Loucy (cell line): ENCODE measurements around the gene ALPI.

Experiments used
- H2AFZ ChIP-seq: fragments of 200-600 bp; sonication (generic); 2 replicates; pipeline ENCODE4 v1.6.0; 2016; ENCODE audit warnings: antibody characterized with exemption, mild to moderate bottlenecking, low read length, moderate library complexity
- H3F3A ChIP-seq: fragments of 200-600 bp; 2 replicates; pipeline ENCODE4 v1.6.0; 2016; ENCODE audit warnings: antibody characterized with exemption, low read depth, mild to moderate bottlenecking
- H3K27me3 ChIP-seq: fragments of 200-600 bp; sonication (generic); 2 replicates; pipeline ENCODE4 v1.6.1; 2014; ENCODE audit warnings: low read length, mild to moderate bottlenecking; ENCODE audit not compliant: insufficient read depth, poor library complexity, severe bottlenecking
- H3K36me3 ChIP-seq: fragments of 200-600 bp; sonication (generic); 2 replicates; pipeline ENCODE4 v1.6.1; 2016; ENCODE audit warnings: low read length; ENCODE audit not compliant: insufficient read depth
- H3K4me1 ChIP-seq: fragments of 200-600 bp; sonication (generic); 2 replicates; pipeline ENCODE4 v1.5.1; 2014; ENCODE audit warnings: low read length, mild to moderate bottlenecking; ENCODE audit not compliant: insufficient read depth, poor library complexity, severe bottlenecking
- H3K4me2 ChIP-seq: fragments of 200-600 bp; sonication (generic); 2 replicates; pipeline ENCODE4 v1.6.0; 2014; ENCODE audit warnings: antibody characterized with exemption, low read length, low read depth, mild to moderate bottlenecking; ENCODE audit not compliant: poor library complexity, severe bottlenecking
- H3K4me3 ChIP-seq: fragments of 200-600 bp; sonication (generic); 2 replicates; pipeline ENCODE4 v1.5.1; 2014; ENCODE audit warnings: low read length, mild to moderate bottlenecking, mixed read lengths; ENCODE audit not compliant: poor library complexity, severe bottlenecking
- H3K79me2 ChIP-seq: fragments of 200-600 bp; sonication (generic); 2 replicates; pipeline ENCODE4 v1.6.1; 2014; ENCODE audit warnings: low read length; ENCODE audit not compliant: insufficient read depth
- H3K9ac ChIP-seq: fragments of 200-600 bp; sonication (generic); 2 replicates; pipeline ENCODE4 v1.6.0; 2014; ENCODE audit warnings: mild to moderate bottlenecking, low read depth, low read length, moderate library complexity; ENCODE audit not compliant: poor library complexity, severe bottlenecking
- H3K9me2 ChIP-seq: fragments of 200-600 bp; sonication (generic); replicated peaks from 2 replicates; pipeline ENCODE4 v1.6.1; 2016; ENCODE audit warnings: low read depth, low read length, mixed read lengths
- H3K9me3 ChIP-seq: fragments of 200-600 bp; sonication (generic); 2 replicates; pipeline ENCODE4 v1.6.1; 2014; ENCODE audit warnings: mild to moderate bottlenecking, antibody characterized with exemption, low read length, low read depth; ENCODE audit not compliant: insufficient read depth
- H4K20me1 ChIP-seq: fragments of 200-600 bp; sonication (generic); 2 replicates; pipeline ENCODE4 v1.6.0; 2014; ENCODE audit warnings: antibody characterized with exemption, low read length, mild to moderate bottlenecking; ENCODE audit not compliant: insufficient read depth, poor library complexity, severe bottlenecking
- EZH2phosphoT487 ChIP-seq: fragments of 200-600 bp; IDR thresholded peaks from 2 replicates; pipeline ENCODE4 v1.6.1; 2018; ENCODE audit warnings: antibody characterized with exemption, mild to moderate bottlenecking, moderate library complexity, borderline replicate concordance
- TF ChIP-seq, protein P1 (sequence below): fragments of 200-600 bp; sonication (generic); conservative IDR thresholded peaks from 2 replicates; pipeline ENCODE4 v1.5.1; 2014; ENCODE audit warnings: mild to moderate bottlenecking, antibody characterized with exemption, low read length

Gene ALPI

DNA sequence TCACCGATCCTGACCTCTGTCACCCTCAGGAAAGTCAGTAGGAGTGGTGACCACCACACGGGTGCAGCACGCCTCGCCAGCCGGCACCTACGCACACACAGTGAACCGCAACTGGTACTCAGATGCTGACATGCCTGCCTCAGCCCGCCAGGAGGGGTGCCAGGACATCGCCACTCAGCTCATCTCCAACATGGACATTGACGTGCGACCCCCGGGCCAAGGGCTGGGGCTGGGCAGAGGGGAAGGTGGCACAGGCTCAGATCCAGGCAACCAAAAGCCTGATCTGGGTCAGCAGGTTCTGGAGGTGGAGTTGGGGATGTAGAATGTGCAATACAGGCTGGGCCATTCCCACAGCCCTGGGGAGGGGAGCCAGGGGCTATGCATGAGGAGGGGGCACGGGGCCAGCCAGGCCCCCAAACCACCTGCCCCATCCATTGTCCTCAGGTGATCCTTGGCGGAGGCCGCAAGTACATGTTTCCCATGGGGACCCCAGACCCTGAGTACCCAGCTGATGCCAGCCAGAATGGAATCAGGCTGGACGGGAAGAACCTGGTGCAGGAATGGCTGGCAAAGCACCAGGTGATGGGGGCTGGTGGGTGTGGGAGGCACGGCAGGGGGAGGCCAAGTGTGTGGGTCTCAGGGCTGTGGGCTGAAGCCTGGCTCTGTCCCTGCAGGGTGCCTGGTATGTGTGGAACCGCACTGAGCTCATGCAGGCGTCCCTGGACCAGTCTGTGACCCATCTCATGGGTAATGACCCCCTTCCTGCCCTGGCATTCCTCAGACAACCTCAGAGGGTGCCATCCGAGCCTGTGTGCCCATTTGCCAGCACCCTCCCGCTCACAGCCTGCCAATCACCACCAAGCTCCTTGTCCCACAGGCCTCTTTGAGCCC is 1.4 kb downstream of the ALPI start:
- Histone ChIP-seq H2AFZ (no peak overlapping the region), H3K36me3 (no peaks in the 10 kb centered on the region), H3K79me2 (no peaks in the 10 kb centered on the region), H3K9ac (no peak overlapping the region), H3K9me2 (no peaks in the 10 kb centered on the region), H3K27me3 (no peaks in the 10 kb centered on the region), H3F3A (no peaks in the 10 kb centered on the region), H3K4me1 (no peaks in the 10 kb centered on the region), H4K20me1 (no peaks in the 10 kb centered on the region), H3K9me3 (no peaks in the 10 kb centered on the region), H3K4me3 (no peak overlapping the region), H3K4me2 (no peak overlapping the region)
- TF ChIP-seq EZH2phosphoT487: no peak
- TF ChIP-seq, protein P1, sequence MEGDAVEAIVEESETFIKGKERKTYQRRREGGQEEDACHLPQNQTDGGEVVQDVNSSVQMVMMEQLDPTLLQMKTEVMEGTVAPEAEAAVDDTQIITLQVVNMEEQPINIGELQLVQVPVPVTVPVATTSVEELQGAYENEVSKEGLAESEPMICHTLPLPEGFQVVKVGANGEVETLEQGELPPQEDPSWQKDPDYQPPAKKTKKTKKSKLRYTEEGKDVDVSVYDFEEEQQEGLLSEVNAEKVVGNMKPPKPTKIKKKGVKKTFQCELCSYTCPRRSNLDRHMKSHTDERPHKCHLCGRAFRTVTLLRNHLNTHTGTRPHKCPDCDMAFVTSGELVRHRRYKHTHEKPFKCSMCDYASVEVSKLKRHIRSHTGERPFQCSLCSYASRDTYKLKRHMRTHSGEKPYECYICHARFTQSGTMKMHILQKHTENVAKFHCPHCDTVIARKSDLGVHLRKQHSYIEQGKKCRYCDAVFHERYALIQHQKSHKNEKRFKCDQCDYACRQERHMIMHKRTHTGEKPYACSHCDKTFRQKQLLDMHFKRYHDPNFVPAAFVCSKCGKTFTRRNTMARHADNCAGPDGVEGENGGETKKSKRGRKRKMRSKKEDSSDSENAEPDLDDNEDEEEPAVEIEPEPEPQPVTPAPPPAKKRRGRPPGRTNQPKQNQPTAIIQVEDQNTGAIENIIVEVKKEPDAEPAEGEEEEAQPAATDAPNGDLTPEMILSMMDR: no peak

DNA sequence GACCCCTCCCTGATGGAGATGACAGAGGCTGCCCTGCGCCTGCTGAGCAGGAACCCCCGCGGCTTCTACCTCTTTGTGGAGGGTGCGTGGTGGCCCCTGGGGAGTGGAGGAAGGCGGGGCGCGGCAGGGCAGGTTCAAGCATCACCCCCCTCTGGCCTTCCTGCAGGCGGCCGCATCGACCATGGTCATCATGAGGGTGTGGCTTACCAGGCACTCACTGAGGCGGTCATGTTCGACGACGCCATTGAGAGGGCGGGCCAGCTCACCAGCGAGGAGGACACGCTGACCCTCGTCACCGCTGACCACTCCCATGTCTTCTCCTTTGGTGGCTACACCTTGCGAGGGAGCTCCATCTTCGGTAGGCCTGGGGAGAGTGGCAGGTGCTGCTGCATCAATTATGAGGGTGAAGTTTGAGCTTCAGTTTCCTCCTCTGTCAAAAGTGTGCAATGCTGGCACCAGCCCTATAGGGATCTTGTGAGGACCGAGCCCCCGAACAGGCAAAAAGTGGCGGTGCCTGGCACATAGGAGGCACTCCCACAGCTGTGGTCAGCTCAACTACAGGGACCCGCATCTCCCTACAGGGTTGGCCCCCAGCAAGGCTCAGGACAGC is 2.2 kb downstream of the ALPI start:
- no peaks in the 10 kb centered on the region for H4K20me1 ChIP-seq
- no peaks in the 10 kb centered on the region for H3F3A ChIP-seq
- no peaks in the 10 kb centered on the region for H3K9me3 ChIP-seq
- H3K27me3 ChIP-seq: no peaks in the 10 kb centered on the region
- H3K9ac ChIP-seq: no peak overlapping the region
- no peaks in the 10 kb centered on the region for H3K9me2 ChIP-seq
- H2AFZ ChIP-seq: no peak overlapping the region
- no peak for TF ChIP-seq EZH2phosphoT487
- TF ChIP-seq, protein P1: no peak
- H3K36me3 ChIP-seq: no peaks in the 10 kb centered on the region
- H3K4me3 ChIP-seq: no peak overlapping the region
- no peak overlapping the region for H3K4me2 ChIP-seq
- H3K79me2 ChIP-seq: no peaks in the 10 kb centered on the region
- no peaks in the 10 kb centered on the region for H3K4me1 ChIP-seq

DNA sequence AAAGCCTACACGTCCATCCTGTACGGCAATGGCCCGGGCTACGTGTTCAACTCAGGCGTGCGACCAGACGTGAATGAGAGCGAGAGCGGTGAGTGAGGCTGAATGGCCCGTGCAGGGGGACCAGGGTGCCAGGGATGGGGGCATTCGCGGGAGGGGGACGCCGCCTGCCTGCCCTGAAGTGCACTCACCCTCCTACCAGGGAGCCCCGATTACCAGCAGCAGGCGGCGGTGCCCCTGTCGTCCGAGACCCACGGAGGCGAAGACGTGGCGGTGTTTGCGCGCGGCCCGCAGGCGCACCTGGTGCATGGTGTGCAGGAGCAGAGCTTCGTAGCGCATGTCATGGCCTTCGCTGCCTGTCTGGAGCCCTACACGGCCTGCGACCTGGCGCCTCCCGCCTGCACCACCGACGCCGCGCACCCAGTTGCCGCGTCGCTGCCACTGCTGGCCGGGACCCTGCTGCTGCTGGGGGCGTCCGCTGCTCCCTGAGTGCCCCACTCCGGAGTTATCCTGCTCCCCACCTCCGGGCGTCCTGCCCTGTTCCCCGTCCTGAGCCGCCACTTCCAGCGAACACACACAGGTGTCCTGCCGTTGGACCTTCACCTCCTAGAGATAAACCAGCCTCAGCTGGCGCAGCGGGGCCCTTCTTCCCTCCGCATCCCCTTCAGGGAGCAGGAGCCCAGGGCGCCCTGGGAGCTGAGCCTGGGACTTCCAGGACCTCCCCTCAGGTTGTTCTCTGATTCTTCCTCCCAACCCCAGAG is 2.9 kb downstream of the ALPI start:
- TF ChIP-seq, protein P1: no peak
- no peak for TF ChIP-seq EZH2phosphoT487
- Histone ChIP-seq H2AFZ (no peak overlapping the region), H3K4me2 (no peak overlapping the region), H3K36me3 (no peaks in the 10 kb centered on the region), H3K9ac (no peak overlapping the region), H3K4me1 (no peaks in the 10 kb centered on the region), H4K20me1 (no peaks in the 10 kb centered on the region), H3K4me3 (no peak overlapping the region), H3K9me3 (no peaks in the 10 kb centered on the region), H3K79me2 (no peaks in the 10 kb centered on the region), H3F3A (no peaks in the 10 kb centered on the region), H3K9me2 (no peaks in the 10 kb centered on the region), H3K27me3 (no peaks in the 10 kb centered on the region)
